Measurements from ENCODE around the gene FRZB. TPM values are rescaled to one million over a fixed set of nuclear protein-coding genes. Genes with fewer than 3 reads are reported as not detected.

The FRZB gene
- total RNA-seq, 4 donors from 2014 or later: 3.0 to 9.1 (median 4.5) TPM

DNA sequence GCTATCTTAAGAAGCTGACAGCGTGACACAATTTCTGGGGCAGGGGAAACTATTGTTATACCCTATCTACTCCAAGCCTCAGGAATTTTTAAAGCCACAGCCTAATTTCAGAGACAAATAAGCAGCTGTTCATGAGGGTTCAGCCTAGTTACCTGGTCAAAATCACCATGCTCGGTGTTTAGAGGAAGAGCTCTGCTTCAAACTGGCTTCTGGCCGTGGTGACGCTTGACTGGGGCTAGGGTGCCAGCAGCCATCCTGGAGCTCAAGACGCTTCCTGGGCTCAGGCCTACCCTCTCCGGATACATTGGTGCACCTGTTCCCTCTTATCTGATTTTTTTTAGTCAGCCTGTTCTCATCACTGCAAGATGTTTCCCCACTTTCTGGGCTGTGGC, 41.7 kb downstream of the FRZB start:
- no peaks in the 10 kb centered on the region for H3K4me1 ChIP-seq
- no peak for DNase-seq
- no peaks in the 10 kb centered on the region for H3K27me3 ChIP-seq
- TF ChIP-seq, protein P1, sequence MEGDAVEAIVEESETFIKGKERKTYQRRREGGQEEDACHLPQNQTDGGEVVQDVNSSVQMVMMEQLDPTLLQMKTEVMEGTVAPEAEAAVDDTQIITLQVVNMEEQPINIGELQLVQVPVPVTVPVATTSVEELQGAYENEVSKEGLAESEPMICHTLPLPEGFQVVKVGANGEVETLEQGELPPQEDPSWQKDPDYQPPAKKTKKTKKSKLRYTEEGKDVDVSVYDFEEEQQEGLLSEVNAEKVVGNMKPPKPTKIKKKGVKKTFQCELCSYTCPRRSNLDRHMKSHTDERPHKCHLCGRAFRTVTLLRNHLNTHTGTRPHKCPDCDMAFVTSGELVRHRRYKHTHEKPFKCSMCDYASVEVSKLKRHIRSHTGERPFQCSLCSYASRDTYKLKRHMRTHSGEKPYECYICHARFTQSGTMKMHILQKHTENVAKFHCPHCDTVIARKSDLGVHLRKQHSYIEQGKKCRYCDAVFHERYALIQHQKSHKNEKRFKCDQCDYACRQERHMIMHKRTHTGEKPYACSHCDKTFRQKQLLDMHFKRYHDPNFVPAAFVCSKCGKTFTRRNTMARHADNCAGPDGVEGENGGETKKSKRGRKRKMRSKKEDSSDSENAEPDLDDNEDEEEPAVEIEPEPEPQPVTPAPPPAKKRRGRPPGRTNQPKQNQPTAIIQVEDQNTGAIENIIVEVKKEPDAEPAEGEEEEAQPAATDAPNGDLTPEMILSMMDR (IDR thresholded peaks at IDR 0.05): no peak
- no peak for TF ChIP-seq POLR2A (IDR thresholded peaks at IDR 0.05)
- no peak overlapping the region for H3K27ac ChIP-seq
- no peak overlapping the region for H3K4me3 ChIP-seq
- H3K9me3 ChIP-seq: no peaks in the 10 kb centered on the region
- H3K36me3 ChIP-seq: no peaks in the 10 kb centered on the region

DNA sequence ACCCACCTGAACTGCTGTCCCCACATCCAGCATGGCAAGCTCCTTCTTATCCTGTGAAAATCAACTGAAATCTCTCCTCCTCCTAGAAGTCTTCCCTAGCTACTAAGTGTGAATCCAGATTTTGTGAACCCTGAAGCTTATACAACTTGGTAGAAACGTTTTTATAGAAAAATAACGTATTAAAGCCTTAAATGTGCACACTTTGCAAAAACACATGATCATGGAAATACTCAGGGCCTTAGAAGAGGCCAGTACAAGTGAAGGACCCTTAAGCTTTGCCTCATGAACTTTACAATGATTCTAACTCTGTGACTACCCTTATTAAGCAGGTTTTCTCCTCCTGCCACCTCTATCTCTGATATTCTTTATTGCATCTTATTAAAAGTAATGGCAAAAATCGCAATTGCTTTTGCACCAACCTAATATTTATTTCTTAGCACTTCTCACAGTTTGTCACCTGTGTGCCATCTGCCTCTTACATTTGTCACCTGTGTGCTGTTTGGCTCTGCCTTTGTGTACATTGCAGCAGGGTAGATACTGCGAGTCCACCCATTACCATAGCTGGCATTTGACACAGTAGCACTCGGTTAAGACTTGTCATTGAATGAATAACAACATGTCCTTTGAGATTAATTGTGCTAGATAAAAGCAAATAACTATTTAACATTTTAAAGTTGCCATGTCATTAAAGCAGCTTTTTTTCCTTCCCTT, 42.2 kb downstream of the FRZB start:
- Histone ChIP-seq H3K36me3 (no peaks in the 10 kb centered on the region), H3K4me3 (no peak overlapping the region), H3K27me3 (no peaks in the 10 kb centered on the region), H3K9me3 (no peaks in the 10 kb centered on the region), H3K27ac (no peak overlapping the region), H3K4me1 (no peaks in the 10 kb centered on the region)
- no peak for DNase-seq
- TF ChIP-seq, protein P1 (IDR thresholded peaks at IDR 0.05): no peak
- no peak for TF ChIP-seq POLR2A (IDR thresholded peaks at IDR 0.05)

DNA sequence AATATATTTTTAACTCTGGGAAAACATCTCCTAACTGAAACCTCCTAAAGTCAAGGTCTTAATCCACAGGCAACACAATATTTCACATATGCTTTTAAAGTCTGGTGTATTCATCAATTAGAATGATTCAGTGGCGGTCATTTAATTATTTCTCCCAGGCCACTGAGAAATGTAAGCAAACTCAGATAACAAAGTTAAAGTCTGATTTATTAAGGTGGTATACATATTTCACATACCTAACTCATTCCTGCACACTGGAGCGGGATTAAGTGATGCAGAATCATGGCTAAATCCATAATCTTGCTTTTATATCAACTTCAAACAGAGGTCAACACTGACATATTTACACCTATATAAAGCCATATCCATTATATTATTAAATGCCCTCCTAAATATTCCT, 43.7 kb downstream of the FRZB start:
- H3K4me3 ChIP-seq: no peak overlapping the region
- H3K27me3 ChIP-seq: no peaks in the 10 kb centered on the region
- no peaks in the 10 kb centered on the region for H3K9me3 ChIP-seq
- no peak overlapping the region for H3K27ac ChIP-seq
- TF ChIP-seq, protein P1 (IDR thresholded peaks at IDR 0.05): no peak
- no peak for TF ChIP-seq POLR2A (IDR thresholded peaks at IDR 0.05)
- H3K4me1 ChIP-seq: no peaks in the 10 kb centered on the region
- no peak for DNase-seq
- H3K36me3 ChIP-seq: no peaks in the 10 kb centered on the region

DNA sequence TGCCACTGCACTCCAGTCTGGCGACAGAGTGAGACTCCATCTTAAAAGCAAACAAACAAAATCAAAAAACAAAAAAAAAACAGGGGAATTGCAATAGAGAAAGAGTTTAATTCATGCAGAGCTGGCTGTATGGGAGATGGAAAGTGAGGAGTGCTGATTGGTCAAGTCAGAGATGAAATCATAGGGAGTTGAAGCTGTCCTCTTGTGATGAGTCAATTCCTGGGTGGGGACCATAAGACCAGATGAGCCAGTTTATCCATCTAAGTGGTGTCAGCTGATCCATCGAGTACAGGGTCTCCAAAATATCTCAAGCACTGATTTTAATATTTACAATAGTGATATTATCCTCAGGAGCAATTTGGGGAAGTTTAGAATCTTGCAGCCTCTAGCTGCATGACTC, 45.3 kb downstream of the FRZB start:
- Histone ChIP-seq H3K27me3 (no peaks in the 10 kb centered on the region), H3K27ac (no peak overlapping the region), H3K36me3 (no peaks in the 10 kb centered on the region), H3K4me3 (no peak overlapping the region), H3K4me1 (no peaks in the 10 kb centered on the region), H3K9me3 (no peaks in the 10 kb centered on the region)
- DNase-seq: no peak
- no peak for TF ChIP-seq POLR2A (IDR thresholded peaks at IDR 0.05)

DNA sequence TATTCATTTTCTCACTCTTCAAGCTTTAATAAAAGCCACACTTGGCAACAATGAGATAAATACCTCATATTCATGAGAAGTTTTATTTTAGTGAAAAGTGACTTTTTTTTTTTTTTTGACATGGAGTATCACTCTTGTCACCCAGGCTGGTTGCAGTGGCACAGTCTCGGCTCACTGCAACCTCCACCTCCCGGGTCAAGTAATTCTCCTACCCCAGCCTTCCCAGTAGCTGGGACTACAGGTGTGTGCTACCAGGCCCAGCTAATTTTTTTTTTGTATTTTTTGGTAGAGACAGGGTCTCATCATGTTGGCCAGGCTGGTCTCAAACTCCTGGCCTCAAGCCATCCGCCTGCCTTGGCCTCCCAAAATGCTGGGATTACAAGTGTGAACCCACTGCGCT, 47.0 kb downstream of the FRZB start:
- no peak for TF ChIP-seq POLR2A (IDR thresholded peaks at IDR 0.05)
- TF ChIP-seq, protein P1 (IDR thresholded peaks at IDR 0.05): no peak
- Histone ChIP-seq H3K27ac (no peak overlapping the region), H3K27me3 (no peaks in the 10 kb centered on the region), H3K9me3 (no peaks in the 10 kb centered on the region), H3K4me1 (no peaks in the 10 kb centered on the region), H3K4me3 (no peak overlapping the region), H3K36me3 (no peaks in the 10 kb centered on the region)
- no peak for DNase-seq

DNA sequence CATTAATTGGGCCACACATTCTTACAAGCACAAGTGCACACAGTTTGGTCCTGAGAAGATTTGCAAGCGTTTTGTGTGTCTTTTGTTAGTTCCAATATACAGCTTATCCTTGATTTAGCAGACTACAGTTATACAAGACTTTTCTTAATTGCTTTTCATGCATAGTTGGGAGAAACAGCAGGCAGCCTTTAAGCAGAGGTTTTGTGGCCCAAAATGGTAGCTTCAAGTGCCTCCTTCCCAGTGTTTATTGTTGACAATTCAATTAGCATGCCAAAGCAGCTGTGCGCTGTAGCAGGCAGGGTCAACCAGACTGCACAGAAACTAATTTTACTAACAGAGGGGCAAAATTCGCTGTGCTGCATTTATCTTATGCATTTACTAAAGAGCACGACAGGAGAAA, 47.5 kb downstream of the FRZB start:
- Histone ChIP-seq H3K27ac (no peak overlapping the region), H3K9me3 (no peaks in the 10 kb centered on the region), H3K4me3 (no peak overlapping the region), H3K27me3 (no peaks in the 10 kb centered on the region), H3K36me3 (no peaks in the 10 kb centered on the region), H3K4me1 (no peaks in the 10 kb centered on the region)
- DNase-seq: no peak
- TF ChIP-seq, protein P1 (IDR thresholded peaks at IDR 0.05): no peak
- TF ChIP-seq POLR2A (IDR thresholded peaks at IDR 0.05): no peak
